Panc1 (cell line): ENCODE results near the gene QSER1. TPM values are rescaled to one million over a fixed set of nuclear protein-coding genes. Genes with fewer than 3 reads are reported as not detected.

Source experiments
- ATAC-seq: fragments of 200-7000 bp; cut with Tn5 transposase; 2 replicates; pipeline ENCODE4 v1.9.1; 2020; ENCODE audit warnings: mild to moderate bottlenecking, moderate library complexity
- BruUV-seq: library from RNA; stranded (reverse); fragments of 400-500 nt; replicated peaks from 2 replicates; lab custom pipeline; 2021; lab: Mats Ljungman, UMichigan
- CTCF ChIA-PET: fragments of 300-600 bp; sonication (Branson Sonifier 250); formaldehyde crosslinking; loops from one replicate; lab custom pipeline; 2022; ENCODE audit warnings: antibody characterized with exemption; lab: Charles Lee
- POLR2A ChIA-PET: fragments of 300-600 bp; sonication (Branson Sonifier 250); formaldehyde crosslinking; loops from one replicate; lab custom pipeline; 2022; ENCODE audit warnings: antibody characterized with exemption; lab: Charles Lee
- DNase-seq: peaks from one replicate; pipeline ENCODE4 v3.0.0-alpha.2; 2010; ENCODE audit warnings: low read depth, low spot score
- H3K27ac ChIP-seq: 2 replicates; pipeline ENCODE4 v1.5.1; 2011; ENCODE audit warnings: mild to moderate bottlenecking, low read length, inconsistent platforms
- H3K27me3 ChIP-seq: fragments of 200-500 bp; sonication (Bioruptor generic); 2 replicates; pipeline ENCODE4 v1.6.0; 2014; ENCODE audit warnings: low read length, inconsistent platforms; ENCODE audit not compliant: control insufficient read depth, insufficient read depth
- H3K36me3 ChIP-seq: fragments of 200-500 bp; sonication (Bioruptor generic); 2 replicates; pipeline ENCODE4 v1.5.1; 2014; ENCODE audit warnings: inconsistent platforms, mild to moderate bottlenecking, low read length, moderate library complexity; ENCODE audit not compliant: control insufficient read depth, insufficient read depth
- H3K4me1 ChIP-seq: 2 replicates; pipeline ENCODE4 v1.5.1; 2011; ENCODE audit warnings: inconsistent platforms, mild to moderate bottlenecking, low read length, moderate library complexity; ENCODE audit not compliant: control insufficient read depth, insufficient read depth
- H3K4me3 ChIP-seq, 2 experiments: 2 replicates each; pipeline ENCODE4 v1.5.1; 2011 to 2012; ENCODE audit warnings: low read depth in 2 of 2, low read length in 2 of 2, mild to moderate bottlenecking in 2 of 2, inconsistent platforms in 1 of 2, moderate library complexity in 1 of 2
- H3K9me3 ChIP-seq: fragments of 200-500 bp; sonication (Bioruptor generic); 2 replicates; pipeline ENCODE4 v1.5.1; 2014; ENCODE audit warnings: low read depth, mild to moderate bottlenecking, inconsistent platforms, low read length, moderate library complexity; ENCODE audit not compliant: control insufficient read depth, insufficient read depth
- CTCF ChIP-seq: fragments of 450-650 bp; IDR thresholded peaks from 2 replicates; pipeline ENCODE4 v1.5.1; 2017; ENCODE audit warnings: mild to moderate bottlenecking
- POLR2AphosphoS5 ChIP-seq: IDR thresholded peaks from 2 replicates; pipeline ENCODE4 v1.6.1; 2012; ENCODE audit warnings: mild to moderate bottlenecking, low read depth, low read length, moderate library complexity
- SIN3A ChIP-seq: IDR thresholded peaks from 2 replicates; pipeline ENCODE4 v1.6.1; 2012; ENCODE audit warnings: low read depth, mild to moderate bottlenecking, low read length, moderate library complexity, borderline replicate concordance; ENCODE audit not compliant: insufficient read depth
- TCF7L2 ChIP-seq: IDR thresholded peaks from 2 replicates; pipeline ENCODE4 v1.6.1; 2011; ENCODE audit warnings: mild to moderate bottlenecking, low read depth, low read length, inconsistent platforms
- in situ Hi-C: cut with HindIII; loops from 2 replicates; pipeline ENCODE4 v1.10.0; 2016; ENCODE audit warnings: low sequenced_read_pairs, low pct_unique_long_range_greater_than_20kb
- intact Hi-C: fragments of 100-400 bp; cut with micrococcal nuclease; formaldehyde crosslinking; loops from one replicate; pipeline ENCODE4 v1.10.0; 2022; ENCODE audit not compliant: unreplicated experiment
- total RNA-seq: library from RNA; stranded (reverse); gene quantifications from one replicate; pipeline ENCODE4 v1.2.1, GENCODE V29; 2021; ENCODE audit not compliant: unreplicated experiment
- TF ChIP-seq, protein P1 (sequence below), 2 experiments: IDR thresholded peaks; 2 replicates each; pipeline ENCODE4 v1.6.1; 2011 to 2012; ENCODE audit warnings: low read depth in 2 of 2, control low read depth in 1 of 2, low read length in 1 of 2, mild to moderate bottlenecking in 1 of 2, moderate library complexity in 1 of 2; ENCODE audit not compliant: insufficient read depth in 1 of 2

QSER1 gene
- total RNA-seq, 1 experiment from 2014 or later: 48.2 TPM

DNA sequence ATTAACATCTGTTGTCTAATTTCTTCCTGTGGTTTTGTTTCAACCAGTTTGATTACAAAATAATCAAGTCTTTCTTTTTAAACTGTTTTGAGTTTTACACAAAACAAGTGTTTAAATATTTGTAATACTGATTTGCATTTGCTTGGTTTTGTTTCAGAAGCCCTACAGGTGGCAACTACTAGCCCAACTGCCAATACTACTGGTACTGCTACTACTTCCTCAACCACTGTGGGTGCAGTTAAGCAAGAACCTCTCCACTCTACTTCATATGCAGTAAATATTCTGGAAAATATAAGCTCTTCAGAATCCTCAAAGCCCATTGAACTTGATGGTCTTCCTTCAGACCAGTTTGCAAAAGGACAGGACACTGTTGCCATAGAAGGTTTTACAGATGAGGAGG, 61.1 kb downstream of the QSER1 start:
- Histone ChIP-seq H3K9me3 (no peaks in the 10 kb centered on the region), H3K4me1 (no peaks in the 10 kb centered on the region; the same call in 1 of the 2 replicates), H3K27ac (no peak overlapping the region), H3K36me3 (peaks cover 22% of the 10 kb centered on the region), H3K27me3 (no peaks in the 10 kb centered on the region), H3K4me3 (no peak overlapping the region)
- BruUV-seq: no TSS peak
- in situ Hi-C loops (no loop called here), intact Hi-C loops (no loop called here)
- ChIA-PET POLR2A (no interaction called here), CTCF (no interaction called here)
- ATAC-seq (no peak), DNase-seq (no peak)
- no peak for TF ChIP-seq CTCF
- no peak for TF ChIP-seq POLR2AphosphoS5
- no peak for TF ChIP-seq SIN3A
- TF ChIP-seq, protein P1, sequence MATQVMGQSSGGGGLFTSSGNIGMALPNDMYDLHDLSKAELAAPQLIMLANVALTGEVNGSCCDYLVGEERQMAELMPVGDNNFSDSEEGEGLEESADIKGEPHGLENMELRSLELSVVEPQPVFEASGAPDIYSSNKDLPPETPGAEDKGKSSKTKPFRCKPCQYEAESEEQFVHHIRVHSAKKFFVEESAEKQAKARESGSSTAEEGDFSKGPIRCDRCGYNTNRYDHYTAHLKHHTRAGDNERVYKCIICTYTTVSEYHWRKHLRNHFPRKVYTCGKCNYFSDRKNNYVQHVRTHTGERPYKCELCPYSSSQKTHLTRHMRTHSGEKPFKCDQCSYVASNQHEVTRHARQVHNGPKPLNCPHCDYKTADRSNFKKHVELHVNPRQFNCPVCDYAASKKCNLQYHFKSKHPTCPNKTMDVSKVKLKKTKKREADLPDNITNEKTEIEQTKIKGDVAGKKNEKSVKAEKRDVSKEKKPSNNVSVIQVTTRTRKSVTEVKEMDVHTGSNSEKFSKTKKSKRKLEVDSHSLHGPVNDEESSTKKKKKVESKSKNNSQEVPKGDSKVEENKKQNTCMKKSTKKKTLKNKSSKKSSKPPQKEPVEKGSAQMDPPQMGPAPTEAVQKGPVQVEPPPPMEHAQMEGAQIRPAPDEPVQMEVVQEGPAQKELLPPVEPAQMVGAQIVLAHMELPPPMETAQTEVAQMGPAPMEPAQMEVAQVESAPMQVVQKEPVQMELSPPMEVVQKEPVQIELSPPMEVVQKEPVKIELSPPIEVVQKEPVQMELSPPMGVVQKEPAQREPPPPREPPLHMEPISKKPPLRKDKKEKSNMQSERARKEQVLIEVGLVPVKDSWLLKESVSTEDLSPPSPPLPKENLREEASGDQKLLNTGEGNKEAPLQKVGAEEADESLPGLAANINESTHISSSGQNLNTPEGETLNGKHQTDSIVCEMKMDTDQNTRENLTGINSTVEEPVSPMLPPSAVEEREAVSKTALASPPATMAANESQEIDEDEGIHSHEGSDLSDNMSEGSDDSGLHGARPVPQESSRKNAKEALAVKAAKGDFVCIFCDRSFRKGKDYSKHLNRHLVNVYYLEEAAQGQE (IDR thresholded peaks at IDR 0.05; ENCODE audit: insufficient read depth in 1 of 2, low read depth in 2 of 2, low read length in 1 of 2): no peak
- TF ChIP-seq TCF7L2: no peak

DNA sequence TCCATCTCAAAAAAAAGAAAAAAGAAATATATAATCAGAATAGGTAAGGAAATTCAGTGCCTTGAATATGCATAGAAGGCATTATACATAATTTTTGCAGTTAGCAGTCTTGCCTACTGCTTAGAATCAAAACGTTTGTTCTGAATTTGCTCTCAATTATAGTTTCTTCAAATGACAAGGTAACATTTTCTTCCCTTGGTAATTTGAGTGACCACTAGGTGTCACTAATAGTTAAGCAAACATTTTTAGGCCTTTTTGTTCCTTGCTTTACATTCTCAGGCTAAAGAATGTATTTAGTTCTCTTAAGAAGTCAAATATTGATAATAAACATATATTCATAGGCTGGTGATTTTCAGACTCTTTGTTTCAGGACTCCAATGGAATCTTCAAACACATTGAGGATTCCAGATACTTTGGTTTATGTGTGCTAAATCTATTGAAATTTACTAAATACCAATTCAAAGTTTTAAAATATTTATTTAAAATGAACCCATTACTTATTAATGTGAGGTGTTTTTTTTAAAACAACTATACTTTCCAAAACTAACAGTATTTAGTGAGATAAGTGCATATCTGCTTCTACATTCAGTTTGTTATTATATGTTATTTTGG, 68.0 kb downstream of the QSER1 start:
- POLR2A ChIA-PET: no interaction called here
- peak; percentile 53; the same call in 1 of the 2 replicates for ATAC-seq
- H3K4me3 ChIP-seq: no peak overlapping the region
- H3K4me1 ChIP-seq: no peaks in the 10 kb centered on the region
- CTCF ChIA-PET: no interaction called here
- intact Hi-C loops (loop anchor here (5.0 kb wide), 1 partner anchor 107 kb away; no protein-coding TSS in a partner anchor), in situ Hi-C loops (no loop called here)
- BruUV-seq: no TSS peak
- TF ChIP-seq TCF7L2: no peak
- peak; percentile 71; the same call in 1 of the 2 replicates for TF ChIP-seq CTCF
- no peak for TF ChIP-seq POLR2AphosphoS5
- TF ChIP-seq, protein P1 (IDR thresholded peaks at IDR 0.05; ENCODE audit: insufficient read depth in 1 of 2, low read depth in 2 of 2, low read length in 1 of 2): no peak
- peaks cover 17% of the 10 kb centered on the region for H3K36me3 ChIP-seq
- no peaks in the 10 kb centered on the region for H3K27me3 ChIP-seq
- H3K27ac ChIP-seq: no peak overlapping the region
- H3K9me3 ChIP-seq: no peaks in the 10 kb centered on the region
- DNase-seq: peak; percentile 24
